HG02763 (cell line): ENCODE data around the gene UBE2L3.
"Not testable (repeated sequence)": the region's sequence is repeated elsewhere in the genome, so short reads cannot be mapped to it uniquely, and the experiment has no call there.

Source experiments
- ATAC-seq: cut with Tn5 transposase; IDR thresholded peaks from one replicate; pipeline ENCODE4 v1.9.1; 2021; ENCODE audit warnings: mild to moderate bottlenecking, moderate library complexity; ENCODE audit not compliant: unreplicated experiment

Gene UBE2L3

GRCh38 chr22:21641789-21642583 is 74.5 kb downstream of the UBE2L3 start, which contains the start of gene SDF2L1:
Gene SDF2L1 (plus strand): TSS chr22:21642302. CDS start chr22:21642337, 35 bp downstream.
- peak; percentile 91 for ATAC-seq

GRCh38 chr22:21642584-21643448 is 75.3 kb downstream of the UBE2L3 start:
- no peak for ATAC-seq

GRCh38 chr22:21643533-21644357 is 76.2 kb downstream of the UBE2L3 start:
- no peak for ATAC-seq

GRCh38 chr22:21645513-21645912 is 78.0 kb downstream of the UBE2L3 start:
- ATAC-seq = not testable (repeated sequence)

- no peak for ATAC-seq
Measured at GRCh38 chr22:21646608-21647590, 79.4 kb downstream of the UBE2L3 start.

GRCh38 chr22:21650280-21650679 is 82.8 kb downstream of the UBE2L3 start:
- ATAC-seq = no peak

GRCh38 chr22:21650823-21651520 is 83.5 kb downstream of the UBE2L3 start:
- no peak for ATAC-seq

GRCh38 chr22:21651521-21652009 is 84.1 kb downstream of the UBE2L3 start:
- no peak for ATAC-seq

DNA sequence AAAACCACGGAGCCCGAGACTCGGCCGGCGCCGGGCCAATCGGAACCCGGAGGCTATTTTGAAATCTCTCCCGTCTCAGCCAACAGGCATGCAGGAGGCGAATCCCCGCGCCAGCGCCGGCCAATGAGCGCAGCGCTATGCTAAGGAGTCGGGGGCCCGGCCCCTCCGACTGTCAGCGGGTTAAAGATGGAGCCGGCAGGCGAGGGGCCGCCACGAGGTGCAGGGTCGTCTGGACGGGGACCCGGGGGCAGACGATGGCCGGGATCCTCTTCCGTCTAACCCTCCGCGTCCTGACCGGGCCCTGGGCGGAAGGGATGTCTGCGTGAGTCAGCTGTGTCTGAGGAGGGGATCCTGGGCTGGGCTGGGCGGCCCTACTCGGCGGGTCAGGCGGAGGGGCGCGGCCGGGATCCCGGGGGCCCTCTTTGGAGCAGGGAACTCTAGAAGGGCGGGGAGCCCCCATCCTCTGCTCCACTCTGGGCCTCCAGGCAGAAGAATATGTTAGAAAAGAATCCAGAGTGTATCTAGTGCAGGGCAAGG is 84.6 kb downstream of the UBE2L3 start:
- peak; percentile 91 for ATAC-seq

DNA sequence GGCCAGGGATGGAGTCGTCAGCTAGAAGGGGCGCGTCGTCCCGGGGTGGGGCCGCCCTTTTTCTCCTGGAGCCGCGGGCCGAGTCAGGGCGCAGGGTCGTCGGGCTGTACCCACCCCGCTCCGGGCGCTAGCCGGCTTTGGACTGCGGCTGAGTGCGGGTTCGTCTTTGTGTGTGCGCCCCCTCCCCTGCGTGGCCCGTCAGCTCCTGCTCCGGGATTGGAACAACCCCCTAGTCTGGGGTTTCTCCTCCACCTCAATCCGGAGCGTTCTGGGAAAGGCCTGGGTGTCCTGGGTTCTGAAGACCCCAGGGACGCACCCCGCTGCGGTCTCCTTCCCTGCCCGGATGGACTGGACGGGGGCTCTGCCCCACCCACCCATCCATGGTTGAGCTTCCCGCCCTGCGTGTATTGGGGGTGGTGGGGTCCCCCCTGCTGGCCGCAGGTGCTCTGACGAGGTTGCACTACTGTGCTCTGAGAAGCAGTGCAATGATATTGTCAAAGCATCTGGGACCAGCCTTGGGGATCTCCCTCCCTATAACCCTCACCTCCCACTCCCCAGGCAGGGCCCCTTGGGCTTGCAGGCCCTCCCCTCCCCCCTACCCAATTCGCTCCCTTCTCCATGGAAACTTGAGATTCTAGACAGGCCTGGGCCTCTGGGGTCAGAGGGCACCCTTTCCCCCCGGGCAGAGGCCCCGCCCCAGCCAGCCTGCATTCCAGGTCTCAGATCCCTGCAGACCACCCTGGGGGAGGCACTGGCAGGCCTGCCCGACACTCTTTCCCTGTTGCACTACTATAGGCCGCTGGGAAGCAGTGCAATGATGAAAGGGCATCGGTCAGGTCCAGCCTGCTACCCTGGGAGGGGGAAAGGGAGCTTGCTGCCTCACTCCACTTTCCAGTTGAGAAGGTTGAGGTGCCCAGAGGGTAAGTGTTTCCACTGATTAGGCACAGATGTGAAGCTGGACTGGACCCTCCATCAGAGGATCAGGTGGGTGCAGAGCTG is 85.3 kb downstream of the UBE2L3 start:
- no peak for ATAC-seq

DNA sequence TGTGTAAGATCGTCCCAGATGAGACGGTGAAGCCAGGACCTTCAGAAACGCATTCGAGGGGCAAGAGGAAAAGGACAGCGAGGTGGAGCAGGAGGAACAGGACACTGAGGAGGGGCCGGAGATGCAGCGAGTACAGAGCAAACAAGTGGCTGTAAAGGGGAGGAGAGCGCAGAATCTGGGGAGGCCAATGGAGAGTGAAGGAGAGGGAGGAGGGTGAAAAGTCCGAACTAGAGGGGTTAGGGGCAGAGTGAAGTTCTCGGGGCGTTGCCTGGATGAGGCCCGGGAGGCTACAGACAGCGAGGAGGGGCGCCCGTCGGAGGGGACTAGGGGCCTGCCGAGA is 89.5 kb downstream of the UBE2L3 start:
- no peak for ATAC-seq

- peak; percentile 72 for ATAC-seq
Measured at GRCh38 chr22:21657360-21658032, 90.0 kb downstream of the UBE2L3 start.

DNA sequence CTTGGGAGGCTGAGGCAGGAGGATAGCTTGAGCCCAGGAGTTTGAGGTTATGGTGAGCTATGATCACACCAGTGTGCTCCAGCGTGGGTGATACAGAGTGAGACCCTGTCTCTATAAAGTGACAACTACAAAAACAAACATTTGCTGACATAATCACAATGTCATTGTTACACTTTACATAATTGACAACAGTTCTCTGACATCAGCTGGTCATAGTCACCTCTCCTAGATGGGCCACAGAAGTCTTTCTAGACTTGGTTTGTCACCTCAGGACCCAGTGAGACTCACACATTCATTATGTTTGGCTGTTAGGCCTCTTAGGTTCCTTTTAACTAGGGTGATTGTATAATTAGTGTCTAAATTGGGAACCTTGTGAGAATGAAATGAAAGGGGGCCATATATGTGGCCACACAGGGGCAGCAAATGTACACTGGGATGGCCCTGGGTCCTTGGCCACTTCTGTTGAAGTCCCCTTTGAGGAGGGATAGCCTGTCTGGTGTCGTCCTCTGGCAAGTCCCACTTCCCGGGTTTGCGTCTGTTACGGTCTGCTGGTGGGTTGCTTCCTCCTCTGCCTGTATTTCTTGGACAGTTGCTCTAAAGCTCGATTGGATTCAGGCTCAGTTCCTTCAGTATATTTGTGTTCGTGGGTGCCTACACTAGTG is 92.5 kb downstream of the UBE2L3 start:
- ATAC-seq = no peak

DNA sequence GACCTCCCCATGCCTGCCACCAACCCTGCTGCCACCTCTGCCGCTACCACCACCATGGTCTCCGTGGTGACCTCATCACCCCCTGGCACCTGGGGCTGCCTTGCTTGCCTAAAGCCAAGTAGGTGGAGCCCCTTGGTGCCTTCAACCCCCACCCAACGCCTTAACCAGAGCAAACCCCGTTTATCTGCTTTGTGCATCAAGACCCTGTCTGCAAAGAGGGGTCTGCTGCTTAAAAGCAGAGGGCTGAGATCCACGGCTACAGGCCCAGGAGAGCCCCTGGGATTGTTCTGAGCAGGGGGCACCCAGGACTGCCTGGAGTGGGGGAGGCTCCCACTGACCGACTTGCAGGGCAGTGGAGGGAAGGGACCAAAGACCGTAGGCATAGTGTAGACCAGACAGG is 93.4 kb downstream of the UBE2L3 start:
- no peak for ATAC-seq

DNA sequence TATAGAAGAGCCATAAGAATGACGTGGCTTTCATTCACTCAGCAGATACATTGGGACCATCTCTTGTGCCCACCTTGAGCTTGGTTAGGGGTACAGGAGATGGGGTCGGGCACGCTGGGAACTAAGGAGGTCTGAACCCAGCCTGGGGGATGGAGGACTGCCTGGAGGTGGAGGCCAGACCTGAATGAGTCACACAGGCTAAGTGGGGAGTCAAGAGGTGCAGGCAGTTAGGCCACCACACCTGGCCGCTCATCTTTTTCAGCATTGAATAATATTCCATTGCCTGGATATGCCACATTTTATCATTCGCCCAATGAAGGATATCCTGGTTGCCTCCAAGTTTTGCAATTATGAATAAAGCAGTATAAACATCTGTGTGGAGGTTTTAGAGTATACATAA is 94.5 kb downstream of the UBE2L3 start:
- ATAC-seq = no peak

GRCh38 chr22:21663738-21664137 is 96.2 kb downstream of the UBE2L3 start:
- no peak for ATAC-seq
